Stomach (tissue), 9 donors: ENCODE results near the gene DOK5. TPM values are rescaled to one million over a fixed set of nuclear protein-coding genes. Genes with fewer than 3 reads are reported as not detected.

Experiments used
- DNase-seq, 2 donors: peaks; one replicate each; pipeline versions ENCODE4 v3.0.0 to v3.0.0-alpha.2; 2013 to 2019
- H3K27ac ChIP-seq, 5 donors: fragments of 200-600 bp in 4 of 5; sonication (generic) in 4 of 5; one replicate each; pipeline ENCODE4 v1.5.1; 2013 to 2019; ENCODE audit warnings: mild to moderate bottlenecking in 1 of 5, moderate library complexity in 1 of 5
- H3K27me3 ChIP-seq, 3 donors: fragments of 200-600 bp; sonication (generic); one replicate each; pipeline ENCODE4 v1.5.1; 2017 to 2019; ENCODE audit warnings: mixed run types in 1 of 3
- H3K36me3 ChIP-seq, 4 donors: fragments of 200-600 bp; sonication (generic); 1 replicate in 3 of 4; 2 replicates in 1 of 4; pipeline ENCODE4 v1.5.1; 2016 to 2019
- H3K4me1 ChIP-seq, 4 donors: fragments of 200-600 bp; sonication (generic); one replicate each; pipeline ENCODE4 v1.5.1; 2016 to 2019
- H3K4me3 ChIP-seq, 4 donors: fragments of 200-600 bp; sonication (generic) in 3 of 4; one replicate each; pipeline ENCODE4 v1.5.1; 2016 to 2019; ENCODE audit warnings: mild to moderate bottlenecking in 1 of 4
- H3K9me3 ChIP-seq, 4 donors: fragments of 200-600 bp; sonication (generic); one replicate each; pipeline ENCODE4 v1.5.1; 2016 to 2019
- EP300 ChIP-seq: sonication (generic); formaldehyde crosslinking; IDR thresholded peaks from one replicate; pipeline ENCODE4 v1.6.1; 2017; ENCODE audit warnings: antibody characterized with exemption
- POLR2A ChIP-seq, 4 donors: fragments of 450-650 bp; IDR thresholded peaks; one replicate each; pipeline ENCODE4 v1.6.1; 2016; ENCODE audit warnings: antibody characterized with exemption in 4 of 4, control low read depth in 2 of 4, mild to moderate bottlenecking in 1 of 4, moderate library complexity in 1 of 4
- POLR2AphosphoS5 ChIP-seq, 3 donors: sonication (generic); formaldehyde crosslinking; IDR thresholded peaks; one replicate each; pipeline ENCODE4 v1.6.1; 2016; ENCODE audit warnings: antibody characterized with exemption in 3 of 3
- WGBS, 5 donors: extraction: QIAGEN DNeasy Blood & Tissue Kit in 3 of 5; methylation state at CpG; one replicate each; pipeline versions ENCODE4 v1.1.5 to v1.1.7; 2013 to 2018; 5-methylcytosine and 5-hydroxymethylcytosine counted together
- intact Hi-C: fragments of 100-400 bp; cut with DNase I; formaldehyde crosslinking; loops from one replicate; pipeline ENCODE4 v1.15.1; 2023; ENCODE audit warnings: low total_unique reads
- polyA plus RNA-seq, 3 donors: library from polyadenylated mRNA; stranded (reverse); fragments of 200-250 nt; gene quantifications; one replicate each; pipeline ENCODE4 v1.2.3, GENCODE V29; 2013
- total RNA-seq, 5 donors: library from RNA; depleted of rRNA; stranded (reverse); fragments of >200 nt; gene quantifications; one replicate each; pipeline versions ENCODE4 v1.1.0 to v1.2.3, GENCODE V29; 2014 to 2016
- TF ChIP-seq, protein P1 (sequence below), 7 experiments: fragments of 450-650 bp in 4 of 7; fragments of 200-600 bp in 3 of 7; sonication (generic) in 3 of 7; IDR thresholded peaks; one replicate each; pipeline ENCODE4 v1.5.1; 2016 to 2019; ENCODE audit warnings: antibody characterized with exemption in 7 of 7, control low read depth in 2 of 7, mild to moderate bottlenecking in 1 of 7
- donor health status: healthy with polysubstance abuse.
- donor health status: Bipolar disorder and iron deficiency.
- donor health status: healthy.

DOK5 gene
- total and polyA plus RNA-seq, 8 donors = 0.58 to 4.4 (median 1.1) TPM; not detected in 4

DNA sequence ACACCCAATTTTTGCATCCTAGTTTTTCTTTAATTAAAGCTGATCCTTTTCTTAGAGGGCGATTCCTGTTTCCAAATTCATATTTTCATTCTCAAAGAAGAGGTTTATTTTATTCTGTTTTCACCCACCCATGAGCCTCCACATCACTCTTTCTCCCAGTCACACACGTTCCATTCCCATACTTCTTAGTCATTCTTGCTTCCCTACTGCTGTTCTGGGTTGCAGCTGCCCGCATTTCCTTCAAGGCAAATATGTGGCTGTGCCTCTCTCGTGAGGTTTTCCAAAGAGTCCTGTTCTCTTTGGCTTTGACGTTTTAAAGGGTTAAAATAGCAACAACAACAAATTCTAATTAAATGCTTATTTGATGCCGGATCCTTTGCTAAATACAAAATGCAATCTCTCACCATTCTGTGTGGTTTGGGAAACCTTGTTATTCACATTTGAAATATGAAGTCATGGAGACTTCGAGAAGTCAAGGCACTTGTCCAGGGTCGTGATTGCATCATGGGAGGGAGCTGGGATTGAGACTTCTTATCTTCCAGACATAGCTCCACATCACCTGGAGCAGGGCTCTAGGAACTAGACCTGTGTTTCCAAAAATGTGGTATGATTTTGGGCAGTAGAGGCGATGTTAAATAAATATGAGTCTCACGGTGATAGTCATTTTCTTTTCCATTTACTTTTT, 126.6 kb downstream of the DOK5 start:
- Histone ChIP-seq H3K9me3 (peaks cover 0 to 5% (median 0%) of the 10 kb centered on the region in 4 donors), H3K36me3 (no peaks in the 10 kb centered on the region), H3K27me3 (no peaks in the 10 kb centered on the region), H3K4me1 (no peaks in the 10 kb centered on the region), H3K27ac (no peak overlapping the region), H3K4me3 (no peak overlapping the region)
- DNase-seq = no peak
- intact Hi-C loops = no loop called here
- WGBS, 5 donors = 71 to 85% (median 81%) methylated on average over 10 of the region's 10 CpGs
- TF ChIP-seq EP300 (no peak), POLR2A (IDR thresholded peaks at IDR 0.05) (no peak), POLR2AphosphoS5 (IDR thresholded peaks at IDR 0.05) (no peak)
- TF ChIP-seq, protein P1, sequence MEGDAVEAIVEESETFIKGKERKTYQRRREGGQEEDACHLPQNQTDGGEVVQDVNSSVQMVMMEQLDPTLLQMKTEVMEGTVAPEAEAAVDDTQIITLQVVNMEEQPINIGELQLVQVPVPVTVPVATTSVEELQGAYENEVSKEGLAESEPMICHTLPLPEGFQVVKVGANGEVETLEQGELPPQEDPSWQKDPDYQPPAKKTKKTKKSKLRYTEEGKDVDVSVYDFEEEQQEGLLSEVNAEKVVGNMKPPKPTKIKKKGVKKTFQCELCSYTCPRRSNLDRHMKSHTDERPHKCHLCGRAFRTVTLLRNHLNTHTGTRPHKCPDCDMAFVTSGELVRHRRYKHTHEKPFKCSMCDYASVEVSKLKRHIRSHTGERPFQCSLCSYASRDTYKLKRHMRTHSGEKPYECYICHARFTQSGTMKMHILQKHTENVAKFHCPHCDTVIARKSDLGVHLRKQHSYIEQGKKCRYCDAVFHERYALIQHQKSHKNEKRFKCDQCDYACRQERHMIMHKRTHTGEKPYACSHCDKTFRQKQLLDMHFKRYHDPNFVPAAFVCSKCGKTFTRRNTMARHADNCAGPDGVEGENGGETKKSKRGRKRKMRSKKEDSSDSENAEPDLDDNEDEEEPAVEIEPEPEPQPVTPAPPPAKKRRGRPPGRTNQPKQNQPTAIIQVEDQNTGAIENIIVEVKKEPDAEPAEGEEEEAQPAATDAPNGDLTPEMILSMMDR (IDR thresholded peaks at IDR 0.05) = no peak

DNA sequence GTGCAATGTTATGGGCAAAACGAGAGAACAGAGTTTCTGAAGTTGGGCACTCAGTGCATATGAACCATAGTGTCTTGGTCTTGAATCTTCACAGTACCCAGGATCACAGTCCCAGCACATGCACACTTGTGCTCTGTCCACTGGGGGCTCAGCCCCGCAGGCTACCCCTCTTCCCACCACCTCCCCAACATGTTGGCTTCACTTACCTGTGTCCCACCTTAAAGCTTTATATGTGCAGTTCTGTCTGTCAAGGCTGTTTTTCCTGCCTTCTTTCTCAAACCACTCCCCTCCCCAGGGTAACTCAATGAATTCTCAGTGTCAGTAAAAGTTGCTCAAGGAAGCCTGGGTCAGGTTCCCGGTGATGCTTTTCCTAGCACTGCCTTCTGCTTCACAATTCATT, 129.9 kb downstream of the DOK5 start:
- H3K4me1 ChIP-seq = no peaks in the 10 kb centered on the region
- intact Hi-C loops = no loop called here
- no peaks in the 10 kb centered on the region for H3K36me3 ChIP-seq
- no peaks in the 10 kb centered on the region for H3K27me3 ChIP-seq
- DNase-seq = no peak
- no peak overlapping the region for H3K4me3 ChIP-seq
- no peak overlapping the region for H3K27ac ChIP-seq
- WGBS, 5 donors = 70 to 82% (median 76%) methylated on average over 3 of the region's 3 CpGs
- no peak for TF ChIP-seq POLR2A (IDR thresholded peaks at IDR 0.05)
- peaks cover 0 to under 1% (median 0%) of the 10 kb centered on the region in 4 donors for H3K9me3 ChIP-seq

DNA sequence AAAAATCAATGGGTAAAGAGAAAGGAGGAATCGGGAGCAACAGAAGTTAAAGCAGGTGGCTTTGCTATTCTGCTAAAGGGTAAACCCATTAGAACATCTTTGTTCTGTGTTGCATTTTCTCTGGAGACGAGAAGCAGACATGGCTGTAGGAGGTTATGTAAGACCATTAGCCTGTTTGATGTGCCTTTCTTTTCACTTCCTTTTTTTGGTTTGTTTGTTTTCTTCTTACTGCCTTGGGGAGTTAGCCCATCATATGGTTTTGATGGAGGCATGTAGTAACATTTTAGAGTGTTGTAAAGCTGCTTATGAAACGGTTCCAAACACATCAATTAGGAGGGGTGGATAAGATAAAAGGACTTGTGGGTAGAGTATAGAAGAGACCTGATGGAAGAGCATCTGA, 131.0 kb downstream of the DOK5 start:
- intact Hi-C loops = no loop called here
- TF ChIP-seq EP300 = no peak
- Histone ChIP-seq H3K27ac (no peak overlapping the region), H3K27me3 (no peaks in the 10 kb centered on the region), H3K4me1 (no peaks in the 10 kb centered on the region), H3K4me3 (no peak overlapping the region), H3K36me3 (no peaks in the 10 kb centered on the region), H3K9me3 (no peaks in the 10 kb centered on the region)
- WGBS, 5 donors = 65 to 79% (median 74%) methylated on average over 3 of the region's 3 CpGs
- DNase-seq = no peak

- WGBS, 5 donors = 90 to 95% (median 92%) methylated on average over 4 of the region's 4 CpGs
Observed at GRCh38 chr20:54608039-54608745, 132.8 kb downstream of the DOK5 start.

DNA sequence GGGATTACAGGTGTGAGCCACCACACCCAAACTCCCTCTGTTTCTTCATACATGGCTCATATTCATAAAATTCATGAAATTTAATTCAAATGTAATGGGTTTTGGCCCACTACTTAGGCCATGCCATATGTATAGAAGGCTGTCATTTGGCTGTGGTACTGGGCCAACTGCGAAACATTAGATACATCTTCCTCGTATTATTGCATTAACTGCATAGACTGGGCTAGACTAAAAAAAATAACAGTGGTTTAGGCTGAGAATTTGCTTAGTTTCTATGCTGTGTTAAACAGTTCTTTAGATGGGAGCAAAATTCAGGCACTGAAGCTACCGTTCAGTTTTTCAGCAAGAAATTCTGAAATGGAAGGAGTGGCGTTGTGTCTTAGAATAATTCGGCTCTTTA, 133.6 kb downstream of the DOK5 start:
- no peak overlapping the region for H3K4me3 ChIP-seq
- no peaks in the 10 kb centered on the region for H3K27me3 ChIP-seq
- H3K36me3 ChIP-seq = no peaks in the 10 kb centered on the region
- no peak overlapping the region for H3K27ac ChIP-seq
- whole genome bisulfite sequencing, 5 donors = 92 to 97% (median 96%) methylated on average over 5 of the region's 5 CpGs
- intact Hi-C loops = no loop called here
- H3K9me3 ChIP-seq = no peaks in the 10 kb centered on the region
- no peaks in the 10 kb centered on the region for H3K4me1 ChIP-seq
- TF ChIP-seq, protein P1 (IDR thresholded peaks at IDR 0.05) = no peak
- TF ChIP-seq EP300 = no peak
- DNase-seq = no peak

More at GRCh38 chr20:54608039-54608745, 132.8 kb downstream of the DOK5 start:
- Histone ChIP-seq H3K27ac (no peak overlapping the region), H3K27me3 (no peaks in the 10 kb centered on the region), H3K4me3 (no peak overlapping the region), H3K9me3 (no peaks in the 10 kb centered on the region), H3K36me3 (no peaks in the 10 kb centered on the region), H3K4me1 (no peaks in the 10 kb centered on the region)
- no peak for DNase-seq
- TF ChIP-seq, protein P1 (IDR thresholded peaks at IDR 0.05) = no peak
- TF ChIP-seq EP300 (no peak), POLR2A (IDR thresholded peaks at IDR 0.05) (no peak), POLR2AphosphoS5 (IDR thresholded peaks at IDR 0.05) (no peak)
- intact Hi-C loops = no loop called here
